ENCODE data around the gene PKD2L1. TPM values are rescaled to one million over a fixed set of nuclear protein-coding genes. Genes with fewer than 3 reads are reported as not detected.
A peak's percentile ranks its signal among the peaks of the same experiment; 100 is the strongest.
"Not testable (repeated sequence)": the region's sequence is repeated elsewhere in the genome, so short reads cannot be mapped to it uniquely, and the experiment has no call there.

The PKD2L1 gene
- polyA plus RNA-seq, 1 donor from 2014 or later = not detected

DNA sequence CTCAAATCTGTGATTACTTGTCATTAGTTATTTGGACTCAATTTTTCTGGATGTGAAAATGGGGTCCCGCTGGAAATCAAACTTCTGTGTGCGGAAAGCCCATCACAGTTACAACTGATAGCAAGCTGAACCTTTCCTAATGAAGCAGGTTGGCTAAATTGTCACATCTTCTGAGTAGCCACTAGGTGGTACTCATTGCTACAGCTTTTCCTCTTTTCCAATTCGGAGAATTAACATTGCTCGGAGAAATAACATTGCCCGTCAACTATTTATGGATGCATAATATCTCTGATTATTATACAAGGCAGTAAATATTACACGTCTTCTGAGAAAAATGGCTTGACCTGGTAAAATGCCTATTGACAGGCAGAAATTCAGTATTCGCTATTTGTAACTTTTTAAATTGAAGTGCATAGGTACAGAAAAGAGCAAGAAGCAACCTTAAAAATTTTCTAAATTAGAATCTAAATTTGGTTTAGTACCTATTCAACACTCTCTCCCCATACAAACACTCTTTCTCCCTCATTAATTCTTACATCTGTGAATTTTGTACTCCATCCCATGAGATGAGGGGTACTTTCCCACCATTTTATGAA lies 26.2 kb downstream of the PKD2L1 start:
- Histone ChIP-seq H2AFZ (ENCODE audit: low read depth, low read length) (no peak overlapping the region), H4K20me1 (ENCODE audit: insufficient read depth) (no peaks in the 10 kb centered on the region), H3K27ac (ENCODE audit: low read length) (no peak overlapping the region), H3K9me3 (ENCODE audit: low read length) (no peaks in the 10 kb centered on the region), H3K4me2 (ENCODE audit: low read length) (no peak overlapping the region), H3K79me2 (replicated peaks; ENCODE audit: insufficient read depth, low read length) (no peaks in the 10 kb centered on the region), H3K36me3 (ENCODE audit: insufficient read depth, low read length) (no peaks in the 10 kb centered on the region), H3K9ac (ENCODE audit: low read length) (no peak overlapping the region), H3K9me2 (ENCODE audit: insufficient read depth, low read length) (no peaks in the 10 kb centered on the region), H3F3A (ENCODE audit: insufficient read depth, low read length, poor library complexity, severe bottlenecking) (no peaks in the 10 kb centered on the region), H3K27me3 (ENCODE audit: insufficient read depth, low read depth, low read length) (peaks cover 4% of the 10 kb centered on the region), H3K4me3 (ENCODE audit: low read length) (no peak overlapping the region)
- TF ChIP-seq RAD21 (conservative IDR thresholded peaks at IDR 0.05) = peak; percentile 79
- TF ChIP-seq, protein P1, sequence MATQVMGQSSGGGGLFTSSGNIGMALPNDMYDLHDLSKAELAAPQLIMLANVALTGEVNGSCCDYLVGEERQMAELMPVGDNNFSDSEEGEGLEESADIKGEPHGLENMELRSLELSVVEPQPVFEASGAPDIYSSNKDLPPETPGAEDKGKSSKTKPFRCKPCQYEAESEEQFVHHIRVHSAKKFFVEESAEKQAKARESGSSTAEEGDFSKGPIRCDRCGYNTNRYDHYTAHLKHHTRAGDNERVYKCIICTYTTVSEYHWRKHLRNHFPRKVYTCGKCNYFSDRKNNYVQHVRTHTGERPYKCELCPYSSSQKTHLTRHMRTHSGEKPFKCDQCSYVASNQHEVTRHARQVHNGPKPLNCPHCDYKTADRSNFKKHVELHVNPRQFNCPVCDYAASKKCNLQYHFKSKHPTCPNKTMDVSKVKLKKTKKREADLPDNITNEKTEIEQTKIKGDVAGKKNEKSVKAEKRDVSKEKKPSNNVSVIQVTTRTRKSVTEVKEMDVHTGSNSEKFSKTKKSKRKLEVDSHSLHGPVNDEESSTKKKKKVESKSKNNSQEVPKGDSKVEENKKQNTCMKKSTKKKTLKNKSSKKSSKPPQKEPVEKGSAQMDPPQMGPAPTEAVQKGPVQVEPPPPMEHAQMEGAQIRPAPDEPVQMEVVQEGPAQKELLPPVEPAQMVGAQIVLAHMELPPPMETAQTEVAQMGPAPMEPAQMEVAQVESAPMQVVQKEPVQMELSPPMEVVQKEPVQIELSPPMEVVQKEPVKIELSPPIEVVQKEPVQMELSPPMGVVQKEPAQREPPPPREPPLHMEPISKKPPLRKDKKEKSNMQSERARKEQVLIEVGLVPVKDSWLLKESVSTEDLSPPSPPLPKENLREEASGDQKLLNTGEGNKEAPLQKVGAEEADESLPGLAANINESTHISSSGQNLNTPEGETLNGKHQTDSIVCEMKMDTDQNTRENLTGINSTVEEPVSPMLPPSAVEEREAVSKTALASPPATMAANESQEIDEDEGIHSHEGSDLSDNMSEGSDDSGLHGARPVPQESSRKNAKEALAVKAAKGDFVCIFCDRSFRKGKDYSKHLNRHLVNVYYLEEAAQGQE (IDR thresholded peaks at IDR 0.05; ENCODE audit: borderline replicate concordance) = no peak
- TF ChIP-seq, protein P2, sequence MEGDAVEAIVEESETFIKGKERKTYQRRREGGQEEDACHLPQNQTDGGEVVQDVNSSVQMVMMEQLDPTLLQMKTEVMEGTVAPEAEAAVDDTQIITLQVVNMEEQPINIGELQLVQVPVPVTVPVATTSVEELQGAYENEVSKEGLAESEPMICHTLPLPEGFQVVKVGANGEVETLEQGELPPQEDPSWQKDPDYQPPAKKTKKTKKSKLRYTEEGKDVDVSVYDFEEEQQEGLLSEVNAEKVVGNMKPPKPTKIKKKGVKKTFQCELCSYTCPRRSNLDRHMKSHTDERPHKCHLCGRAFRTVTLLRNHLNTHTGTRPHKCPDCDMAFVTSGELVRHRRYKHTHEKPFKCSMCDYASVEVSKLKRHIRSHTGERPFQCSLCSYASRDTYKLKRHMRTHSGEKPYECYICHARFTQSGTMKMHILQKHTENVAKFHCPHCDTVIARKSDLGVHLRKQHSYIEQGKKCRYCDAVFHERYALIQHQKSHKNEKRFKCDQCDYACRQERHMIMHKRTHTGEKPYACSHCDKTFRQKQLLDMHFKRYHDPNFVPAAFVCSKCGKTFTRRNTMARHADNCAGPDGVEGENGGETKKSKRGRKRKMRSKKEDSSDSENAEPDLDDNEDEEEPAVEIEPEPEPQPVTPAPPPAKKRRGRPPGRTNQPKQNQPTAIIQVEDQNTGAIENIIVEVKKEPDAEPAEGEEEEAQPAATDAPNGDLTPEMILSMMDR (IDR thresholded peaks at IDR 0.05; ENCODE audit: poor library complexity, severe bottlenecking) = peak; percentile 81
- peak; percentile 85 for TF ChIP-seq SMC3 (conservative IDR thresholded peaks at IDR 0.05; ENCODE audit: poor library complexity)
- no peak for TF ChIP-seq EZH2 (IDR thresholded peaks at IDR 0.05; ENCODE audit: borderline replicate concordance, insufficient read depth, low read length, poor library complexity, severe bottlenecking)

DNA sequence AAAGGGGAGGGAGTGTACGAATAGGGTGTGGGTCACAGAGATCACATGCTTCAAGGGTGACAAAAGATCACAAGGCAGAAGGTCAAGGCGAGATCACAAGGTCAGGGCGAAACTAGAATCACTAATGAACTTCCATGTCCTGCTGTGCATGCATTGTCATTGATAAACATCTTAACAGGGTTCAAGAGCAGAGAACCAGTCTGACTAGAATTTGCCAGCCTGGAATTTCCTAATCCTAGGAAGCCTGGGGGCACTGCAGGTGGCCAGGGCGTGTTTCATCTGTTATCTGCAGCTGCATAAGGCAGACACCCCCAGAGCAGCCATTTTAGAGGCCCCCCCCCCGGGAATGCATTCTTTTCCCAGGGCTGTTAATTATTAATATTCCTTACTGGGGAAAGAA lies 28.9 kb downstream of the PKD2L1 start:
- H3K36me3 ChIP-seq (ENCODE audit: insufficient read depth, low read length); H3K9ac ChIP-seq (ENCODE audit: low read length); H3K79me2 ChIP-seq (replicated peaks; ENCODE audit: insufficient read depth, low read length); H3K27ac ChIP-seq (ENCODE audit: low read length); H3K4me3 ChIP-seq (ENCODE audit: low read length); H3K4me2 ChIP-seq (ENCODE audit: low read length); H4K20me1 ChIP-seq (ENCODE audit: insufficient read depth); H3K9me2 ChIP-seq (ENCODE audit: insufficient read depth, low read length); H2AFZ ChIP-seq (ENCODE audit: low read depth, low read length); H3K9me3 ChIP-seq (ENCODE audit: low read length); H3F3A ChIP-seq (ENCODE audit: insufficient read depth, low read length, poor library complexity, severe bottlenecking); H3K27me3 ChIP-seq (ENCODE audit: insufficient read depth, low read depth, low read length): not testable (repeated sequence)

DNA sequence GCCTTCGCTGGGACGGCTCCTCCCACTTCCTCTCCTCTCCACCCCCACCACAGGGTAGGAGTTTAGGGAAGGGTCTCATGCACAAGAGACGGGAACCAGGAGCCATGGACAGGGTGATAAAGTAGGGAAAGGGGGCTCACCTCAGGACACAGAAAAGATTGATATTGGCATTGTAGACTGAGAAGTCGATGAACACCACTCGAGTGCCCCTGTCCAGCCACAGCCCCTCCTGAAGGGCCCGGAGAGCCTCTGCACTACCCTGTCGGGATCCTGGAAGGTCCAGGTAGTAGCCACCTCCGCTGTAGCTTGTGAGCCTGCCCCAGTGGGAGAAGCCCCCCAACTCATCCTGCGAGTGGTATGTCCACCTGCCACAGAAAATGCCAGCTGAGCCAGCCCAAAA lies 32.8 kb downstream of the PKD2L1 start:
- Histone ChIP-seq H3K36me3 (ENCODE audit: insufficient read depth, low read length) (no peaks in the 10 kb centered on the region), H3F3A (ENCODE audit: insufficient read depth, low read length, poor library complexity, severe bottlenecking) (no peaks in the 10 kb centered on the region), H3K9me3 (ENCODE audit: low read length) (no peaks in the 10 kb centered on the region), H3K27ac (ENCODE audit: low read length) (no peak overlapping the region), H2AFZ (ENCODE audit: low read depth, low read length) (no peak overlapping the region), H3K4me3 (ENCODE audit: low read length) (no peak overlapping the region), H3K4me2 (ENCODE audit: low read length) (no peak overlapping the region), H3K27me3 (ENCODE audit: insufficient read depth, low read depth, low read length) (no peaks in the 10 kb centered on the region), H3K79me2 (replicated peaks; ENCODE audit: insufficient read depth, low read length) (no peaks in the 10 kb centered on the region), H3K9ac (ENCODE audit: low read length) (no peak overlapping the region), H3K9me2 (ENCODE audit: insufficient read depth, low read length) (no peaks in the 10 kb centered on the region), H4K20me1 (ENCODE audit: insufficient read depth) (no peaks in the 10 kb centered on the region)
- no peak for TF ChIP-seq TAF1 (IDR thresholded peaks at IDR 0.05; ENCODE audit: low read depth)
- no peak for TF ChIP-seq POLR2AphosphoS5 (IDR thresholded peaks at IDR 0.05)
- TF ChIP-seq RAD21 (conservative IDR thresholded peaks at IDR 0.05) = no peak
- TF ChIP-seq, protein P1 (IDR thresholded peaks at IDR 0.05; ENCODE audit: borderline replicate concordance) = no peak
- no peak for TF ChIP-seq EP300 (conservative IDR thresholded peaks at IDR 0.05; ENCODE audit: poor library complexity, severe bottlenecking)
- TF ChIP-seq, protein P2 (IDR thresholded peaks at IDR 0.05; ENCODE audit: poor library complexity, severe bottlenecking) = no peak
